ENCODE results near the gene BRD8.
"Not testable (repeated sequence)": the region's sequence is repeated elsewhere in the genome, so short reads cannot be mapped to it uniquely, and the experiment has no call there.

Gene BRD8

GRCh38 chr5:138169124-138169523, 9.3 kb downstream of the BRD8 start:
- Histone ChIP-seq H3K4me1 (ENCODE audit: control insufficient read depth in 2 of 2, insufficient read depth in 2 of 2, low read length in 2 of 2) (no peaks in the 10 kb centered on the region), H3K27me3 (ENCODE audit: control insufficient read depth in 2 of 2, insufficient read depth in 2 of 2, low read length in 2 of 2) (no peaks in the 10 kb centered on the region), H3K4me3 (ENCODE audit: low read length in 2 of 2) (no peak overlapping the region), H3K27ac (ENCODE audit: low read depth in 2 of 2, low read length in 2 of 2) (no peak overlapping the region), H3K9ac (ENCODE audit: low read depth in 1 of 2, low read length in 2 of 2) (no peak overlapping the region), H3K9me3 (ENCODE audit: control insufficient read depth in 2 of 2, low read length in 2 of 2) (no peaks in the 10 kb centered on the region), H3K36me3 (ENCODE audit: control insufficient read depth in 2 of 2, insufficient read depth in 2 of 2, low read length in 2 of 2) (peaks cover 83 to 85% of the 10 kb centered on the region in 2 donors)

GRCh38 chr5:138163721-138164120, 14.7 kb downstream of the BRD8 start:
- Histone ChIP-seq H3K4me3 (ENCODE audit: low read length in 2 of 2) (no peak overlapping the region), H3K4me1 (ENCODE audit: control insufficient read depth in 2 of 2, insufficient read depth in 2 of 2, low read length in 2 of 2) (no peaks in the 10 kb centered on the region), H3K36me3 (ENCODE audit: control insufficient read depth in 2 of 2, insufficient read depth in 2 of 2, low read length in 2 of 2) (peaks cover 92 to 98% of the 10 kb centered on the region in 2 donors)

GRCh38 chr5:138160706-138161105, 17.7 kb downstream of the BRD8 start:
- H3K27ac ChIP-seq (ENCODE audit: low read depth in 2 of 2, low read length in 2 of 2), result no peak overlapping the region
- no peaks in the 10 kb centered on the region for H3K27me3 ChIP-seq (ENCODE audit: control insufficient read depth in 2 of 2, insufficient read depth in 2 of 2, low read length in 2 of 2)
- no peaks in the 10 kb centered on the region for H3K4me1 ChIP-seq (ENCODE audit: control insufficient read depth in 2 of 2, insufficient read depth in 2 of 2, low read length in 2 of 2)
- no peak overlapping the region for H3K9ac ChIP-seq (ENCODE audit: low read depth in 1 of 2, low read length in 2 of 2)
- H3K4me3 ChIP-seq (ENCODE audit: low read length in 2 of 2), result no peak overlapping the region
- H3K36me3 ChIP-seq (ENCODE audit: control insufficient read depth in 2 of 2, insufficient read depth in 2 of 2, low read length in 2 of 2), result peaks cover 80 to 86% of the 10 kb centered on the region in 2 donors
- no peaks in the 10 kb centered on the region for H3K9me3 ChIP-seq (ENCODE audit: control insufficient read depth in 2 of 2, low read length in 2 of 2)

More at GRCh38 chr5:138163721-138164120, 14.7 kb downstream of the BRD8 start:
- Histone ChIP-seq H3K27me3 (ENCODE audit: control insufficient read depth in 2 of 2, insufficient read depth in 2 of 2, low read length in 2 of 2) (no peaks in the 10 kb centered on the region), H3K9me3 (ENCODE audit: control insufficient read depth in 2 of 2, low read length in 2 of 2) (no peaks in the 10 kb centered on the region), H3K9ac (ENCODE audit: low read depth in 1 of 2, low read length in 2 of 2) (no peak overlapping the region), H3K27ac (ENCODE audit: low read depth in 2 of 2, low read length in 2 of 2) (no peak overlapping the region)

GRCh38 chr5:138159666-138160065, 18.8 kb downstream of the BRD8 start:
- Histone ChIP-seq H3K27ac (ENCODE audit: low read depth in 2 of 2, low read length in 2 of 2) (no peak overlapping the region), H3K9me3 (ENCODE audit: control insufficient read depth in 2 of 2, low read length in 2 of 2) (no peaks in the 10 kb centered on the region), H3K4me3 (ENCODE audit: low read length in 2 of 2) (no peak overlapping the region), H3K27me3 (ENCODE audit: control insufficient read depth in 2 of 2, insufficient read depth in 2 of 2, low read length in 2 of 2) (no peaks in the 10 kb centered on the region), H3K9ac (ENCODE audit: low read depth in 1 of 2, low read length in 2 of 2) (no peak overlapping the region), H3K36me3 (ENCODE audit: control insufficient read depth in 2 of 2, insufficient read depth in 2 of 2, low read length in 2 of 2) (peaks cover 71 to 76% of the 10 kb centered on the region in 2 donors), H3K4me1 (ENCODE audit: control insufficient read depth in 2 of 2, insufficient read depth in 2 of 2, low read length in 2 of 2) (no peaks in the 10 kb centered on the region)

GRCh38 chr5:138157626-138158025, 20.8 kb downstream of the BRD8 start:
- Histone ChIP-seq H3K36me3 (ENCODE audit: control insufficient read depth in 2 of 2, insufficient read depth in 2 of 2, low read length in 2 of 2) (peaks cover 53 to 56% of the 10 kb centered on the region in 2 donors), H3K4me1 (ENCODE audit: control insufficient read depth in 2 of 2, insufficient read depth in 2 of 2, low read length in 2 of 2) (no peaks in the 10 kb centered on the region), H3K27me3 (ENCODE audit: control insufficient read depth in 2 of 2, insufficient read depth in 2 of 2, low read length in 2 of 2) (no peaks in the 10 kb centered on the region), H3K9ac (ENCODE audit: low read depth in 1 of 2, low read length in 2 of 2) (no peak overlapping the region), H3K9me3 (ENCODE audit: control insufficient read depth in 2 of 2, low read length in 2 of 2) (no peaks in the 10 kb centered on the region), H3K27ac (ENCODE audit: low read depth in 2 of 2, low read length in 2 of 2) (no peak overlapping the region), H3K4me3 (ENCODE audit: low read length in 2 of 2) (no peak overlapping the region)

GRCh38 chr5:138155977-138156376, 22.5 kb downstream of the BRD8 start:
- H3K4me3 ChIP-seq (ENCODE audit: low read length in 2 of 2); H3K9me3 ChIP-seq (ENCODE audit: control insufficient read depth in 2 of 2, low read length in 2 of 2); H3K27ac ChIP-seq (ENCODE audit: low read depth in 2 of 2, low read length in 2 of 2); H3K9ac ChIP-seq (ENCODE audit: low read depth in 1 of 2, low read length in 2 of 2); H3K27me3 ChIP-seq (ENCODE audit: control insufficient read depth in 2 of 2, insufficient read depth in 2 of 2, low read length in 2 of 2); H3K4me1 ChIP-seq (ENCODE audit: control insufficient read depth in 2 of 2, insufficient read depth in 2 of 2, low read length in 2 of 2): not testable (repeated sequence)
- peaks cover 38 to 41% of the 10 kb centered on the region in 2 donors for H3K36me3 ChIP-seq (ENCODE audit: control insufficient read depth in 2 of 2, insufficient read depth in 2 of 2, low read length in 2 of 2)

GRCh38 chr5:138149530-138149929, 28.9 kb downstream of the BRD8 start:
- H3K4me3 ChIP-seq (ENCODE audit: low read length in 2 of 2), result no peak overlapping the region
- H3K9me3 ChIP-seq (ENCODE audit: control insufficient read depth in 2 of 2, low read length in 2 of 2), result no peaks in the 10 kb centered on the region
- no peaks in the 10 kb centered on the region for H3K36me3 ChIP-seq (ENCODE audit: control insufficient read depth in 2 of 2, insufficient read depth in 2 of 2, low read length in 2 of 2)

GRCh38 chr5:138148811-138149210, 29.6 kb downstream of the BRD8 start:
- Histone ChIP-seq H3K4me3 (ENCODE audit: low read length in 2 of 2) (no peak overlapping the region), H3K9me3 (ENCODE audit: control insufficient read depth in 2 of 2, low read length in 2 of 2) (no peaks in the 10 kb centered on the region), H3K36me3 (ENCODE audit: control insufficient read depth in 2 of 2, insufficient read depth in 2 of 2, low read length in 2 of 2) (no peaks in the 10 kb centered on the region), H3K4me1 (ENCODE audit: control insufficient read depth in 2 of 2, insufficient read depth in 2 of 2, low read length in 2 of 2) (no peaks in the 10 kb centered on the region), H3K27ac (ENCODE audit: low read depth in 2 of 2, low read length in 2 of 2) (no peak overlapping the region), H3K27me3 (ENCODE audit: control insufficient read depth in 2 of 2, insufficient read depth in 2 of 2, low read length in 2 of 2) (no peaks in the 10 kb centered on the region), H3K9ac (ENCODE audit: low read depth in 1 of 2, low read length in 2 of 2) (no peak overlapping the region)

More at GRCh38 chr5:138149530-138149929, 28.9 kb downstream of the BRD8 start:
- Histone ChIP-seq H3K4me1 (ENCODE audit: control insufficient read depth in 2 of 2, insufficient read depth in 2 of 2, low read length in 2 of 2) (no peaks in the 10 kb centered on the region), H3K9ac (ENCODE audit: low read depth in 1 of 2, low read length in 2 of 2) (no peak overlapping the region), H3K27me3 (ENCODE audit: control insufficient read depth in 2 of 2, insufficient read depth in 2 of 2, low read length in 2 of 2) (no peaks in the 10 kb centered on the region), H3K27ac (ENCODE audit: low read depth in 2 of 2, low read length in 2 of 2) (no peak overlapping the region)

- H3K9ac ChIP-seq (ENCODE audit: low read depth in 1 of 2, low read length in 2 of 2); H3K4me1 ChIP-seq (ENCODE audit: control insufficient read depth in 2 of 2, insufficient read depth in 2 of 2, low read length in 2 of 2); H3K9me3 ChIP-seq (ENCODE audit: control insufficient read depth in 2 of 2, low read length in 2 of 2); H3K4me3 ChIP-seq (ENCODE audit: low read length in 2 of 2); H3K27ac ChIP-seq (ENCODE audit: low read depth in 2 of 2, low read length in 2 of 2); H3K27me3 ChIP-seq (ENCODE audit: control insufficient read depth in 2 of 2, insufficient read depth in 2 of 2, low read length in 2 of 2); H3K36me3 ChIP-seq (ENCODE audit: control insufficient read depth in 2 of 2, insufficient read depth in 2 of 2, low read length in 2 of 2): not testable (repeated sequence)
Observed at GRCh38 chr5:138143578-138143977, 34.9 kb downstream of the BRD8 start.

GRCh38 chr5:138141734-138142133, 36.7 kb downstream of the BRD8 start:
- H3K9ac ChIP-seq (ENCODE audit: low read depth in 1 of 2, low read length in 2 of 2), result no peak overlapping the region
- H3K9me3 ChIP-seq (ENCODE audit: control insufficient read depth in 2 of 2, low read length in 2 of 2), result no peaks in the 10 kb centered on the region
- no peaks in the 10 kb centered on the region for H3K4me1 ChIP-seq (ENCODE audit: control insufficient read depth in 2 of 2, insufficient read depth in 2 of 2, low read length in 2 of 2)
- H3K4me3 ChIP-seq (ENCODE audit: low read length in 2 of 2), result no peak overlapping the region
- H3K27me3 ChIP-seq (ENCODE audit: control insufficient read depth in 2 of 2, insufficient read depth in 2 of 2, low read length in 2 of 2), result peaks cover 0 to 2% of the 10 kb centered on the region in 2 donors
- no peak overlapping the region for H3K27ac ChIP-seq (ENCODE audit: low read depth in 2 of 2, low read length in 2 of 2)
- no peaks in the 10 kb centered on the region for H3K36me3 ChIP-seq (ENCODE audit: control insufficient read depth in 2 of 2, insufficient read depth in 2 of 2, low read length in 2 of 2)

GRCh38 chr5:138140268-138140667, 38.2 kb downstream of the BRD8 start:
- Histone ChIP-seq H3K36me3 (ENCODE audit: control insufficient read depth in 2 of 2, insufficient read depth in 2 of 2, low read length in 2 of 2) (no peaks in the 10 kb centered on the region), H3K4me1 (ENCODE audit: control insufficient read depth in 2 of 2, insufficient read depth in 2 of 2, low read length in 2 of 2) (no peaks in the 10 kb centered on the region), H3K4me3 (ENCODE audit: low read length in 2 of 2) (no peak overlapping the region), H3K27me3 (ENCODE audit: control insufficient read depth in 2 of 2, insufficient read depth in 2 of 2, low read length in 2 of 2) (peaks cover 0 to 2% of the 10 kb centered on the region in 2 donors), H3K9ac (ENCODE audit: low read depth in 1 of 2, low read length in 2 of 2) (no peak overlapping the region), H3K9me3 (ENCODE audit: control insufficient read depth in 2 of 2, low read length in 2 of 2) (no peaks in the 10 kb centered on the region), H3K27ac (ENCODE audit: low read depth in 2 of 2, low read length in 2 of 2) (no peak overlapping the region)
